ENCODE data around the gene KRT77. TPM values are rescaled to one million over a fixed set of nuclear protein-coding genes. Genes with fewer than 3 reads are reported as not detected.

The KRT77 gene
- total RNA-seq, 1 donor, result not detected

GRCh38 chr12:52676163-52676562 lies 27.2 kb downstream of the KRT77 start:
- Histone ChIP-seq H4K20me1 (ENCODE audit: insufficient read depth, low read length) (no peaks in the 10 kb centered on the region), H3K4me1 (ENCODE audit: insufficient read depth, low read length) (no peaks in the 10 kb centered on the region), H3K79me2 (ENCODE audit: insufficient read depth, low read length) (no peaks in the 10 kb centered on the region), H3K27me3 (ENCODE audit: insufficient read depth, low read length) (peaks cover 52% of the 10 kb centered on the region), H3K4me3 (ENCODE audit: insufficient read depth, low read length) (no peak overlapping the region), H3K4me2 (ENCODE audit: insufficient read depth, low read length) (no peak overlapping the region), H3K27ac (ENCODE audit: low read depth, low read length) (no peak overlapping the region), H3K9me3 (ENCODE audit: low read depth, low read length) (no peaks in the 10 kb centered on the region), H2AFZ (ENCODE audit: low read length) (no peak overlapping the region), H3K36me3 (ENCODE audit: insufficient read depth, low read length) (no peaks in the 10 kb centered on the region)
- no peak for DNase-seq (ENCODE audit: insufficient read length, low spot score, missing footprints)
- no peak for TF ChIP-seq CTCF (IDR thresholded peaks at IDR 0.05; ENCODE audit: extremely low read depth, low read depth, low read length)

- no peak overlapping the region for H3K4me2 ChIP-seq (ENCODE audit: insufficient read depth, low read length)
- no peak overlapping the region for H3K4me3 ChIP-seq (ENCODE audit: insufficient read depth, low read length)
- no peak for DNase-seq (ENCODE audit: insufficient read length, low spot score, missing footprints)
- no peaks in the 10 kb centered on the region for H3K4me1 ChIP-seq (ENCODE audit: insufficient read depth, low read length)
- H2AFZ ChIP-seq (ENCODE audit: low read length), result no peak overlapping the region
- no peak overlapping the region for H3K27ac ChIP-seq (ENCODE audit: low read depth, low read length)
- H3K27me3 ChIP-seq (ENCODE audit: insufficient read depth, low read length), result peaks cover 52% of the 10 kb centered on the region
- TF ChIP-seq CTCF (IDR thresholded peaks at IDR 0.05; ENCODE audit: extremely low read depth, low read depth, low read length), result no peak
- no peaks in the 10 kb centered on the region for H3K9me3 ChIP-seq (ENCODE audit: low read depth, low read length)
- H4K20me1 ChIP-seq (ENCODE audit: insufficient read depth, low read length), result no peaks in the 10 kb centered on the region
- no peaks in the 10 kb centered on the region for H3K36me3 ChIP-seq (ENCODE audit: insufficient read depth, low read length)
- no peaks in the 10 kb centered on the region for H3K79me2 ChIP-seq (ENCODE audit: insufficient read depth, low read length)
Observed at GRCh38 chr12:52675301-52675701, 28.0 kb downstream of the KRT77 start.

GRCh38 chr12:52674433-52674775 lies 28.9 kb downstream of the KRT77 start:
- Histone ChIP-seq H3K4me3 (ENCODE audit: insufficient read depth, low read length) (no peak overlapping the region), H3K36me3 (ENCODE audit: insufficient read depth, low read length) (no peaks in the 10 kb centered on the region), H3K27ac (ENCODE audit: low read depth, low read length) (no peak overlapping the region), H3K79me2 (ENCODE audit: insufficient read depth, low read length) (no peaks in the 10 kb centered on the region), H3K4me2 (ENCODE audit: insufficient read depth, low read length) (no peak overlapping the region), H3K9me3 (ENCODE audit: low read depth, low read length) (no peaks in the 10 kb centered on the region), H3K27me3 (ENCODE audit: insufficient read depth, low read length) (peaks cover 47% of the 10 kb centered on the region), H2AFZ (ENCODE audit: low read length) (no peak overlapping the region), H3K4me1 (ENCODE audit: insufficient read depth, low read length) (no peaks in the 10 kb centered on the region), H4K20me1 (ENCODE audit: insufficient read depth, low read length) (no peaks in the 10 kb centered on the region)
- no peak for TF ChIP-seq CTCF (IDR thresholded peaks at IDR 0.05; ENCODE audit: extremely low read depth, low read depth, low read length)
- no peak for DNase-seq (ENCODE audit: insufficient read length, low spot score, missing footprints)

- Histone ChIP-seq H3K36me3 (ENCODE audit: insufficient read depth, low read length) (no peaks in the 10 kb centered on the region), H3K4me2 (ENCODE audit: insufficient read depth, low read length) (no peak overlapping the region), H3K4me1 (ENCODE audit: insufficient read depth, low read length) (no peaks in the 10 kb centered on the region), H3K9me3 (ENCODE audit: low read depth, low read length) (no peaks in the 10 kb centered on the region), H2AFZ (ENCODE audit: low read length) (no peak overlapping the region), H3K27me3 (ENCODE audit: insufficient read depth, low read length) (peaks cover 47% of the 10 kb centered on the region), H3K4me3 (ENCODE audit: insufficient read depth, low read length) (no peak overlapping the region), H3K79me2 (ENCODE audit: insufficient read depth, low read length) (no peaks in the 10 kb centered on the region), H4K20me1 (ENCODE audit: insufficient read depth, low read length) (no peaks in the 10 kb centered on the region), H3K27ac (ENCODE audit: low read depth, low read length) (no peak overlapping the region)
- no peak for DNase-seq (ENCODE audit: insufficient read length, low spot score, missing footprints)
- no peak for TF ChIP-seq CTCF (IDR thresholded peaks at IDR 0.05; ENCODE audit: extremely low read depth, low read depth, low read length)
Observed at GRCh38 chr12:52673713-52674432, 29.5 kb downstream of the KRT77 start.

Measured in osteoblast (primary cell).